H1 (cell line): Measurements from ENCODE around the gene INPP5A. TPM values are rescaled to one million over a fixed set of nuclear protein-coding genes. Genes with fewer than 3 reads are reported as not detected.

Source experiments
- CTCF ChIA-PET: fragments of 300-600 bp; sonication (Branson Sonifier 250); formaldehyde crosslinking; loops from one replicate; lab custom pipeline; 2021; ENCODE audit not compliant: partially characterized antibody; lab: Charles Lee
- POLR2A ChIA-PET: fragments of 300-600 bp; sonication (Branson Sonifier 250); formaldehyde crosslinking; loops from one replicate; lab custom pipeline; 2021; ENCODE audit warnings: inconsistent platforms; ENCODE audit not compliant: partially characterized antibody; lab: Charles Lee
- DNase-seq, 2 experiments: peaks; one replicate each; pipeline versions ENCODE4 v3.0.0 to v3.0.0-alpha.2; 2010 to 2022; ENCODE audit warnings: low spot score in 2 of 2, low read depth in 1 of 2, mixed read lengths in 1 of 2
- FAIRE-seq: peaks from 2 replicates; lab custom pipeline; 2011; peaks lifted over from hg19 to GRCh38; lab: Jason Lieb, UNC
- H2AFZ ChIP-seq: 2 replicates; pipeline ENCODE4 v1.8.1; 2012; ENCODE audit warnings: low read length, inconsistent platforms
- H2AK5ac ChIP-seq: 2 replicates; pipeline ENCODE4 v1.6.1; 2013; ENCODE audit warnings: low read depth, low read length
- H2BK120ac ChIP-seq: replicated peaks from 2 replicates; pipeline ENCODE3; 2013; ENCODE audit warnings: low read depth, low read length, inconsistent platforms
- H2BK12ac ChIP-seq: 2 replicates; pipeline ENCODE4 v1.6.1; 2013; ENCODE audit warnings: low read depth, low read length
- H2BK15ac ChIP-seq: 2 replicates; pipeline ENCODE4 v1.6.1; 2013; ENCODE audit warnings: low read length
- H2BK20ac ChIP-seq: 2 replicates; pipeline ENCODE4 v1.6.1; 2013; ENCODE audit warnings: low read length
- H2BK5ac ChIP-seq: 2 replicates; pipeline ENCODE4 v1.6.1; 2013; ENCODE audit warnings: low read depth, low read length
- H3K14ac ChIP-seq: 2 replicates; pipeline ENCODE4 v1.6.1; 2013; ENCODE audit warnings: inconsistent platforms; ENCODE audit not compliant: insufficient read length
- H3K18ac ChIP-seq: 2 replicates; pipeline ENCODE4 v1.6.1; 2013; ENCODE audit warnings: low read length; ENCODE audit errors: extremely low read depth
- H3K23ac ChIP-seq: 2 replicates; pipeline ENCODE4 v1.6.1; 2013; ENCODE audit warnings: inconsistent platforms; ENCODE audit not compliant: insufficient read length
- H3K23me2 ChIP-seq: 2 replicates; pipeline ENCODE4 v1.6.1; 2013; ENCODE audit warnings: low read depth, low read length
- H3K27ac ChIP-seq: 2 replicates; pipeline ENCODE4 v1.6.1; 2011; ENCODE audit warnings: low read depth, low read length, inconsistent platforms
- H3K27me3 ChIP-seq, 4 experiments: replicated peaks in 1 of 4; 1 replicate in 1 of 4; 2 replicates in 3 of 4; pipeline versions ENCODE4 v1.6.1 to v1.8.1; 2011 to 2013; ENCODE audit warnings: low read length in 3 of 4, mild to moderate bottlenecking in 3 of 4, inconsistent platforms in 2 of 4, mixed read lengths in 2 of 4, moderate library complexity in 1 of 4; ENCODE audit not compliant: control insufficient read depth in 3 of 4, insufficient read depth in 3 of 4; ENCODE audit errors: extremely low read depth in 1 of 4
- H3K36me3 ChIP-seq, 4 experiments: 2 replicates each; pipeline versions ENCODE4 v1.6.1 to v1.8.1; 2011 to 2013; ENCODE audit warnings: mild to moderate bottlenecking in 4 of 4, low read length in 3 of 4, moderate library complexity in 2 of 4, control low read depth in 1 of 4, inconsistent platforms in 1 of 4; ENCODE audit not compliant: insufficient read depth in 4 of 4, control insufficient read depth in 2 of 4
- H3K4ac ChIP-seq: replicated peaks from 2 replicates; pipeline ENCODE3; 2013; ENCODE audit warnings: low read length, low read depth, mixed read lengths, inconsistent platforms; ENCODE audit not compliant: insufficient read length
- H3K4me1 ChIP-seq, 4 experiments: replicated peaks in 1 of 4; 1 replicate in 1 of 4; 2 replicates in 3 of 4; pipeline versions ENCODE4 v1.6.1 to v1.8.1; 2011 to 2013; ENCODE audit warnings: low read length in 3 of 4, inconsistent platforms in 2 of 4, mixed read lengths in 1 of 4; ENCODE audit not compliant: insufficient read depth in 4 of 4, control insufficient read depth in 3 of 4
- H3K4me2 ChIP-seq, 2 experiments: 2 replicates each; pipeline versions ENCODE4 v1.6.1 to v1.8.1; 2011 to 2013; ENCODE audit warnings: low read depth in 2 of 2, low read length in 2 of 2, control low read depth in 1 of 2, inconsistent platforms in 1 of 2, mild to moderate bottlenecking in 1 of 2; ENCODE audit not compliant: insufficient read depth in 1 of 2
- H3K4me3 ChIP-seq, 4 experiments: fragments of 200-600, 300-600 bp in 1 of 4; sonication (generic), shearing (Covaris generic), sonication (Bioruptor Twin) in 1 of 4; 2 replicates each; pipeline versions ENCODE4 v1.5.1 to v1.8.1; 2011 to 2016; ENCODE audit warnings: low read length in 4 of 4, low read depth in 3 of 4, control low read depth in 2 of 4, inconsistent platforms in 2 of 4, mild to moderate bottlenecking in 2 of 4, mixed read lengths in 1 of 4, moderate library complexity in 1 of 4; ENCODE audit not compliant: insufficient read depth in 2 of 4; ENCODE audit errors: extremely low read depth in 1 of 4
- H3K56ac ChIP-seq: replicated peaks from 2 replicates; pipeline ENCODE3; 2013; ENCODE audit warnings: low read depth, mild to moderate bottlenecking, mixed read lengths, low read length, inconsistent platforms; ENCODE audit not compliant: insufficient read length
- H3K79me1 ChIP-seq: 2 replicates; pipeline ENCODE4 v1.6.1; 2013; ENCODE audit warnings: low read depth, low read length, control low read depth
- H3K79me2 ChIP-seq, 2 experiments: 2 replicates each; pipeline versions ENCODE4 v1.6.1 to v1.8.1; 2012 to 2013; ENCODE audit warnings: low read length in 2 of 2, mild to moderate bottlenecking in 2 of 2, inconsistent platforms in 1 of 2; ENCODE audit not compliant: insufficient read depth in 2 of 2, control insufficient read depth in 1 of 2
- H3K9ac ChIP-seq, 4 experiments: replicated peaks in 1 of 4; 1 replicate in 1 of 4; 2 replicates in 3 of 4; pipeline versions ENCODE4 v1.6.1 to v1.8.1; 2011 to 2013; ENCODE audit warnings: low read depth in 3 of 4, low read length in 3 of 4, control low read depth in 2 of 4, mild to moderate bottlenecking in 2 of 4, moderate library complexity in 2 of 4, inconsistent platforms in 1 of 4; ENCODE audit errors: extremely low read depth in 1 of 4
- H3K9me3 ChIP-seq, 2 experiments: 2 replicates each; pipeline versions ENCODE4 v1.6.1 to v1.8.1; 2012 to 2013; ENCODE audit warnings: mild to moderate bottlenecking in 2 of 2, moderate library complexity in 2 of 2, control low read depth in 1 of 2, inconsistent platforms in 1 of 2, low read depth in 1 of 2, low read length in 1 of 2, mixed read lengths in 1 of 2; ENCODE audit not compliant: insufficient read depth in 2 of 2
- H4K20me1 ChIP-seq, 2 experiments: replicated peaks in 1 of 2; 2 replicates each; pipeline versions ENCODE3 to v1.8.1; 2011 to 2013; ENCODE audit warnings: inconsistent platforms in 2 of 2, low read length in 2 of 2, mild to moderate bottlenecking in 1 of 2; ENCODE audit not compliant: insufficient read depth in 2 of 2, control insufficient read depth in 1 of 2
- H4K5ac ChIP-seq: 2 replicates; pipeline ENCODE4 v1.6.1; 2013; ENCODE audit warnings: low read length, low read depth, mixed read lengths, inconsistent platforms; ENCODE audit not compliant: insufficient read length
- H4K8ac ChIP-seq: 2 replicates; pipeline ENCODE4 v1.8.0; 2013; ENCODE audit warnings: mild to moderate bottlenecking, moderate library complexity, low read length, inconsistent platforms; ENCODE audit not compliant: insufficient read depth; ENCODE audit errors: extremely low read depth
- H4K91ac ChIP-seq: replicated peaks from 2 replicates; pipeline ENCODE3; 2013; ENCODE audit warnings: low read length, mixed read lengths, inconsistent platforms; ENCODE audit not compliant: insufficient read length
- CBX5 ChIP-seq: fragments of 300-800, 300-1000 bp; sonication (generic); IDR thresholded peaks from 2 replicates; pipeline ENCODE4 v1.7.1; 2016; ENCODE audit warnings: antibody characterized with exemption, low read length, low read depth
- EGR1 ChIP-seq: IDR thresholded peaks from 2 replicates; pipeline ENCODE4 v1.6.1; 2011; ENCODE audit warnings: low read depth, low read length, borderline replicate concordance
- EP300 ChIP-seq, 2 experiments: IDR thresholded peaks; 1 replicate in 1 of 2; 2 replicates in 1 of 2; pipeline ENCODE4 v1.6.1; 2011 to 2012; ENCODE audit warnings: low read depth in 2 of 2, low read length in 2 of 2, mild to moderate bottlenecking in 2 of 2, borderline replicate concordance in 1 of 2, inconsistent platforms in 1 of 2, moderate library complexity in 1 of 2
- FOSL1 ChIP-seq: IDR thresholded peaks from 2 replicates; pipeline ENCODE4 v1.6.1; 2011; ENCODE audit warnings: mild to moderate bottlenecking, low read depth, low read length, moderate library complexity; ENCODE audit not compliant: insufficient read depth
- JUN ChIP-seq: IDR thresholded peaks from 2 replicates; pipeline ENCODE4 v1.6.1; 2011; ENCODE audit warnings: low read depth, mild to moderate bottlenecking, improper control_type of control experiment, low read length
- KDM5A ChIP-seq: fragments of 200-600 bp; IDR thresholded peaks from 2 replicates; pipeline ENCODE4 v1.7.1; 2012; ENCODE audit warnings: mild to moderate bottlenecking, low read length, inconsistent platforms, mixed read lengths
- RFX5 ChIP-seq: IDR thresholded peaks from 2 replicates; pipeline ENCODE4 v1.6.1; 2011; ENCODE audit warnings: low read depth, low read length, improper control_type of control experiment, borderline replicate concordance
- SIN3A ChIP-seq, 2 experiments: IDR thresholded peaks in 1 of 2; conservative IDR thresholded peaks in 1 of 2; 2 replicates each; pipeline ENCODE4 v1.6.1; 2011 to 2012; ENCODE audit warnings: low read length in 2 of 2, improper control_type of control experiment in 1 of 2, low read depth in 1 of 2, mild to moderate bottlenecking in 1 of 2
- SIX5 ChIP-seq: IDR thresholded peaks from 2 replicates; pipeline ENCODE4 v1.6.1; 2011; ENCODE audit warnings: mild to moderate bottlenecking, low read depth, low read length
- SP4 ChIP-seq: IDR thresholded peaks from 2 replicates; pipeline ENCODE4 v1.6.1; 2012; ENCODE audit warnings: low read length, inconsistent platforms
- SUZ12 ChIP-seq: fragments of 200-600 bp; sonication (generic); IDR thresholded peaks from 2 replicates; pipeline ENCODE4 v1.6.1; 2012; ENCODE audit warnings: mild to moderate bottlenecking, inconsistent platforms, low read length, moderate library complexity, mixed read lengths
- TCF12 ChIP-seq: IDR thresholded peaks from 2 replicates; pipeline ENCODE4 v1.6.1; 2011; ENCODE audit warnings: low read depth, mild to moderate bottlenecking, low read length
- TEAD4 ChIP-seq: IDR thresholded peaks from 2 replicates; pipeline ENCODE4 v1.6.1; 2012; ENCODE audit warnings: low read depth, low read length, inconsistent platforms, mixed read lengths
- WGBS, 2 experiments: shearing (Covaris generic) in 1 of 2; methylation state at CpG; one replicate each; pipeline versions ENCODE4 v1.1.6 to v1.1.7; 2013 to 2015; ENCODE audit warnings: low lambda C conversion rate in 2 of 2, mixed read lengths in 2 of 2, inconsistent platforms in 1 of 2, low coverage in 1 of 2, missing lambda C conversion rate in 1 of 2; ENCODE audit not compliant: insufficient replicate concordance in 2 of 2, insufficient coverage in 1 of 2, insufficient read length in 1 of 2; ENCODE audit errors: extremely low coverage in 1 of 2, missing lambda C conversion rate in 1 of 2; 5-methylcytosine and 5-hydroxymethylcytosine counted together
- polyA plus RNA-seq, 7 experiments: library from polyadenylated mRNA; depleted of rRNA in 3 of 7; stranded (reverse) in 5 of 7; unstranded in 2 of 7; fragments of >200 nt in 5 of 7; fragments of 200-250 nt in 2 of 7; gene quantifications; 1 replicate in 5 of 7; 2 replicates in 1 of 7; 4 replicates in 1 of 7; pipeline versions ENCODE4 v1.2.1 to v1.2.3, GENCODE V29; 2011 to 2013; ENCODE audit warnings: missing spikeins in 2 of 7, mixed read lengths in 2 of 7
- total RNA-seq: library from RNA; stranded (reverse); fragmentation: NEBNext Ultra II Directional; extraction: Animal tissue kit (Norgen Biotek cat#: 25700); gene quantifications from 2 replicates; pipeline ENCODE4 v1.2.1, GENCODE V29; 2021
- TF ChIP-seq, protein P1 (sequence below): IDR thresholded peaks from 2 replicates; pipeline ENCODE4 v1.6.1; 2012; ENCODE audit warnings: inconsistent platforms

Gene INPP5A
- total and polyA plus RNA-seq, 2 of the 8 experiments (the other 6 are each of a cell fraction or from before 2014, with no cell fraction given) = 19.7 to 27.5 TPM

DNA sequence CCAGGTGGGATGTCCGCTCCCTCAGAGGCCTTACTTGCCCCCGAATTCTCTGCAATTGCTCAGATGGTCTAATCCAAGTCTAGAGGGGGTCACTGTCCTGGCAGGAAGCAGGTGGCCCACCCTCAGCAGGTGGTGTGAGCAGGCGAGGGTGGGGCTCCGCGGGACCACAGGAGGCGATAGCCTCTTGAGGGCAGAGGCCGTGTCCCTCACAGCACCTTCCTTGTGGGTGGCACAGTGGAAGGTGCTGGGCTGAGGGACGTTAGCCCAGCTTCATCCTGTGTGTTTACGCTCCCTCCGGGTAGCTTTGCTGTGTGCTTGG, 38.3 kb upstream of the INPP5A start:
- no peak overlapping the region for H4K91ac ChIP-seq
- no peak overlapping the region for H3K27ac ChIP-seq
- H3K4me2 ChIP-seq = no peak overlapping the region
- FAIRE-seq (no peak), DNase-seq (no peak)
- no peak overlapping the region for H3K23ac ChIP-seq
- no peaks in the 10 kb centered on the region; the same call in 1 of the 2 replicates for H3K23me2 ChIP-seq
- H2BK15ac ChIP-seq = peak overlapping the region; percentile 11; the same call in 1 of the 2 replicates
- 91% methylated on average over 10 of the region's 10 CpGs; no CpG with 5 or more reads in 1 of the 2 experiments for WGBS, 2 experiments
- no peak overlapping the region for H3K4ac ChIP-seq
- H2BK120ac ChIP-seq = no peak overlapping the region
- no peak overlapping the region for H3K9ac ChIP-seq
- no peak overlapping the region for H3K18ac ChIP-seq
- no peaks in the 10 kb centered on the region; a peak in 1 of 7 replicates for H3K27me3 ChIP-seq
- no peaks in the 10 kb centered on the region for H3K79me1 ChIP-seq
- no peak overlapping the region for H2AFZ ChIP-seq
- no peak overlapping the region for H2BK20ac ChIP-seq
- H2BK12ac ChIP-seq = no peak overlapping the region
- H3K4me3 ChIP-seq = no peak overlapping the region
- H3K36me3 ChIP-seq = no peaks in the 10 kb centered on the region
- H4K20me1 ChIP-seq = peaks cover 0 to 1% of the 10 kb centered on the region in 2 experiments
- no peaks in the 10 kb centered on the region for H3K9me3 ChIP-seq
- H4K8ac ChIP-seq = no peak overlapping the region
- H3K79me2 ChIP-seq = no peaks in the 10 kb centered on the region
- no peak overlapping the region for H3K14ac ChIP-seq
- no peak overlapping the region for H3K56ac ChIP-seq
- no peaks in the 10 kb centered on the region for H3K4me1 ChIP-seq
- no peak overlapping the region for H2AK5ac ChIP-seq
- no peak overlapping the region for H2BK5ac ChIP-seq
- POLR2A ChIA-PET = interaction anchor here (1.3 kb wide), 1 partner anchor 17 kb away, joined by 3 read pairs; no protein-coding TSS in a partner anchor
- no peak overlapping the region for H4K5ac ChIP-seq
- CTCF ChIA-PET = interaction anchor here (0.9 to 1.5 kb wide), 4 partner anchors 8 to 23 kb away, joined by 3 read pairs; no protein-coding TSS in a partner anchor
- TF ChIP-seq SIX5 = no peak
- no peak for TF ChIP-seq SP4
- no peak for TF ChIP-seq CBX5
- no peak for TF ChIP-seq EGR1
- TF ChIP-seq FOSL1 = no peak
- TF ChIP-seq TCF12 = no peak
- no peak for TF ChIP-seq RFX5
- TF ChIP-seq SIN3A (conservative IDR thresholded peaks at IDR 0.05 in 1 of 2, IDR thresholded peaks at IDR 0.05 in 1 of 2; ENCODE audit: low read depth in 1 of 2, low read length in 2 of 2) = no peak
- no peak for TF ChIP-seq KDM5A
- TF ChIP-seq, protein P1, sequence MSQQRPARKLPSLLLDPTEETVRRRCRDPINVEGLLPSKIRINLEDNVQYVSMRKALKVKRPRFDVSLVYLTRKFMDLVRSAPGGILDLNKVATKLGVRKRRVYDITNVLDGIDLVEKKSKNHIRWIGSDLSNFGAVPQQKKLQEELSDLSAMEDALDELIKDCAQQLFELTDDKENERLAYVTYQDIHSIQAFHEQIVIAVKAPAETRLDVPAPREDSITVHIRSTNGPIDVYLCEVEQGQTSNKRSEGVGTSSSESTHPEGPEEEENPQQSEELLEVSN = no peak
- TF ChIP-seq EP300 (IDR thresholded peaks at IDR 0.05; ENCODE audit: borderline replicate concordance in 1 of 2, low read depth in 2 of 2, low read length in 2 of 2) = no peak
- TF ChIP-seq JUN = no peak
- TF ChIP-seq SUZ12 = no peak
- no peak for TF ChIP-seq TEAD4
